Adrenal gland (tissue), 5 donors: ENCODE measurements around the gene PITX3.

ENCODE experiments used
- POLR2A ChIP-seq, 2 donors: fragments of 450-650 bp; IDR thresholded peaks; one replicate each; pipeline ENCODE4 v1.6.1; 2017; ENCODE audit warnings: antibody characterized with exemption in 2 of 2, mild to moderate bottlenecking in 2 of 2, moderate library complexity in 1 of 2
- TF ChIP-seq, protein P1 (sequence below), 6 experiments: fragments of 450-650 bp in 4 of 6; fragments of 200-600 bp in 2 of 6; sonication (generic) in 1 of 6; IDR thresholded peaks; 1 replicate in 5 of 6; 2 replicates in 1 of 6; pipeline versions ENCODE4 v1.5.1 to v1.8.0; 2016 to 2021; ENCODE audit warnings: antibody characterized with exemption in 6 of 6, mild to moderate bottlenecking in 2 of 6, moderate library complexity in 1 of 6
- donor health status: DM: no; HTN: no; CAD: no.

GRCh38 chr10:102246261-102246660, 4.9 kb upstream of the PITX3 start:
- TF ChIP-seq, protein P1, sequence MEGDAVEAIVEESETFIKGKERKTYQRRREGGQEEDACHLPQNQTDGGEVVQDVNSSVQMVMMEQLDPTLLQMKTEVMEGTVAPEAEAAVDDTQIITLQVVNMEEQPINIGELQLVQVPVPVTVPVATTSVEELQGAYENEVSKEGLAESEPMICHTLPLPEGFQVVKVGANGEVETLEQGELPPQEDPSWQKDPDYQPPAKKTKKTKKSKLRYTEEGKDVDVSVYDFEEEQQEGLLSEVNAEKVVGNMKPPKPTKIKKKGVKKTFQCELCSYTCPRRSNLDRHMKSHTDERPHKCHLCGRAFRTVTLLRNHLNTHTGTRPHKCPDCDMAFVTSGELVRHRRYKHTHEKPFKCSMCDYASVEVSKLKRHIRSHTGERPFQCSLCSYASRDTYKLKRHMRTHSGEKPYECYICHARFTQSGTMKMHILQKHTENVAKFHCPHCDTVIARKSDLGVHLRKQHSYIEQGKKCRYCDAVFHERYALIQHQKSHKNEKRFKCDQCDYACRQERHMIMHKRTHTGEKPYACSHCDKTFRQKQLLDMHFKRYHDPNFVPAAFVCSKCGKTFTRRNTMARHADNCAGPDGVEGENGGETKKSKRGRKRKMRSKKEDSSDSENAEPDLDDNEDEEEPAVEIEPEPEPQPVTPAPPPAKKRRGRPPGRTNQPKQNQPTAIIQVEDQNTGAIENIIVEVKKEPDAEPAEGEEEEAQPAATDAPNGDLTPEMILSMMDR (IDR thresholded peaks at IDR 0.05) = no peak
- no peak for TF ChIP-seq POLR2A (IDR thresholded peaks at IDR 0.05)
